ENCODE measurements around the gene SLC35G1.
A peak's percentile ranks its signal among the peaks of the same experiment; 100 is the strongest.

Gene SLC35G1

DNA sequence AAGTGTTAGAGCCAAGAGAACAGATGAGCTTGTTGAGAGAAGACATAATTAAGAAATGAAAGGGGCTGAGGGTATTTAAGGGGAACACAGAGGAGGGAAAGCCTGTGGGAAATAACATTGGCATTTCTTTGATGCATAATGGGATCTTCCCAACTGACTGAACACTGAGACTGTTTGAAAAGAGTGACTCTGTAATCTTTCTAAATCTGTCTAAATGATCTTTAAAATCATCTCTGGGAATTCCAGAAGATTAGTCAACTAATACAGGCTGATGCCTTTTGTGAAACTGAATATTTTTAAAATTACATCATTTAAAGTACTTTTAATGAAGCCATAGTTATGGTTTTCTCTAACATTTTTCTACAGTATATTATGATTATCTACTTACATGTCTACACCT is 17.4 kb upstream of the SLC35G1 start:
- no peak for DNase-seq (ENCODE audit: low read depth)

DNA sequence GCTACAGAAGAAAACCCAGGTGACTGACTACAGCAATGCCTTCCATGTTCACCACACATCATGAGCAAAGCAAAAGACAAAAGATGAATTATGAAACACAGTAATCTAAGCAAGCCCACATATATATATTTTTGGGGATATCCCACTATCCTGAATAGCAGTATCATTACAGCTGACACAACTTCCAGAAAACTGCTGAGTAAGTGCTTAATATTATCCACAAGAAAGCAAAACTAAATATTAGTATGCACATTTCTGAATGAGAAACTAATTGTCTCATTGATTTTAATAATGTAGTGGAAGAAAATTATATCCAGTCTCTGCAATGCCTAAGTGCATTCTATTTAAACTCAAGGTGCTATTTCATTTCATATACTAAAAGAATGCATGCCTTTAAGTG is 14.5 kb upstream of the SLC35G1 start:
- DNase-seq (ENCODE audit: low read depth) = no peak

DNA sequence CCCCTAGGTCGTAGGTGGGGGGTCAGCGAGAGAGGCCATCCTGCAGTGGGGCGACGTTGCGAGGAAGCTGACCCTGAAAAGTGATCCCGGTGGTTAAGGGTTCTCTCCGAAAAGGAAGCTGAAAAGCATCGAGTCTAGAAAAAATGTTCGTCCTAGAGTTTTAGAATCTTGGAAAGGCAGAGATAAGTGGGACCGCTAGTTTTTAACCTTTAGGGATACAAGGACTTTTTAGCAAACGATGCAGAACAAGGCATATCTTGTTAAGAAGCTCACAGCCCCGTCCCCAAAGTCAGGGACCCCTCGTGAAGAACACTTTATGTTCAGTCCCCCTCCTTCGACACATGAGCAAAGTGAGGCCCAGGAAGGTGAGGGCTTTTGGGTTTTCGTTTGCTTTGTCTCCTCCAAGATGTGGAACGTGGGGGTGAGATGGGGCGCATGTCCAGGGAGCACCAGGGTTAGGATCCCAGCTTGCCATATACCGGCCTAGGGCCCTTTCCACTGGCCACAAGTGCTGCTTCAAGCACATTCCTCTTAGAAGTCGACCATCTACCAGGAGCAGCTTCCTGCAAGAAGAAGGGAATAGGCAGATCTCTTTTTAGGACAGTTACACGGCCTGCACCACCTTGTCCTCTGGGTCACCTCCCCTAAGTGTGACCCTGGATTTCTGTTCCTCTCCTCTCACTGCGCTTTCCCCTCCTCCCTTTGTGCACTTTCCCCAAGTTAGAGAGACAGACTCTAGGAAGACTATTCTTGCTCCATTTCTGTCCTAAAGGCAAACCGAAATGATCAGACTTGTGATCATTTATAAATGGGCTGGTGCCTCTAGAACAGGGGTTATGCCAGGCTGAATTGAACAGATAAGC is 969 bp downstream of the SLC35G1 start:
- no peak for DNase-seq (ENCODE audit: low read depth)

DNA sequence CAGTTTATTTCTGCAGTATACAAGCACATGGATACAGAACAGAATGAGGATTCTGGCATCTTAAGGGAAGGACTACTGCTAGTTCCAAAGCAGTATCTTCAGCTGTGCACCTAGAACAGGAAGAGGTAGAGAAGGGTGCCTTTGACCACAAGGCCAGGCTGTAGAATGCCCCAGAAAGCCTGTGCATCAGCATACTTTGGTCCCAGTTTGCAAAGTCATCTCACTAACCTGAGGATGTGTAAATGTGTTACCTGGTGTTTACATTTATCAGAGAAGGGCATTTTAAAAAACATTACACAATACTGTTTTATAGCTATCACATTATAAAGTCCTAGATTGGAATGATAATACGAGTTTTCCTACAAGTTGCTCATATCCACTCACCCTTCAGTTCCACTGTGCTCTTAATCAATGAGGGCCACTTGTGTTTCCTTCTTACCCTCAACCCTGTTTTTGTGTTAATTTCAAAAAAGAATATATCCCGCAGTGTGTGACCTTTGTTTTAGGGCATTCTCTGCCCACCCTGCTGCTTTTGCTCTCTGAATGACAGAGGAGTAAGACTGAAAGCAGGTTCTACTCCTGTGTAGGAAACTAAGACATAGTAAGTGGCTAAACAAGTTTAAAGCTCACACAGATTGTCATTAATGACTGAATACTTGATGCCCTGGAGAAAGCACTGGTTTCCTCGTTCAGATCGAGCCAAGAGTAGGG is 3.4 kb downstream of the SLC35G1 start:
- DNase-seq (ENCODE audit: low read depth) = no peak

DNA sequence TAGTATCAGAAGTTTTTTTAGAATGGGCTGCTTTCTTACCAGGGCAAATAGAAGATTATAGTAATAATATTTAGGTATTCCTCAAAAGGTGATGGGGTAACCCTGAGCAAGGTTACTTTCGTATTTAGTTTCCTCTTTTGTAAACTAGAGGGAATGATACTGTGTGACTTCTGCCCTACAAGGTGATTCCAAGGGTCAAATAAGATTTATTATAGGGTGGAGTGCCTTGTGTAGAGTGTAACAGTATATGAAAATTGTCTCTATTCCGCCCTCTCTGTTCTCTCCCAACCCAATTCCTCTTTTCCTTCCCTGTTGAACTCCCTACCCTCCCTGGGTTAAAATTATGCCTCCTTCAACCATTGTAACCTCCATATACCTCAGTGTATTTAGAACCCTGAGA is 5.3 kb downstream of the SLC35G1 start:
- DNase-seq (ENCODE audit: low read depth) = no peak

DNA sequence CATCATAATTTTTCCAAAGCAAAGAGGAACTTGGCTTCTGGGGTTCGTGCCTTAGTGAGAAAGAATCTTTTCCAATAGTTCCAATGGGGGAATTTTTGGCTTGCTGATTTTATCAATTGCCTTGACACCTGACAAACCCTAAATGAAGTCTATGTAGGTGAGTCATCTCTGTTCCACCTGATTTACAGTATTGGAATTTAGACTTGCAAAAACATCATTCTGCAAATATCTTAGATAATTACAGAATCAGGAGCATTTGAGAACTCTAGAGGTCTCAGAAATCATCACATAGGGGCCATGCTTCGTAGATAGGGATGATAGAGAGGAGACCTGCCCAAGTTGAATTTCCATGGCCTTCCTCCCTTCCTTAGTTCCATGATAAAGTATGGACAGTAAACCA is 9.3 kb downstream of the SLC35G1 start:
- no peak for DNase-seq (ENCODE audit: low read depth)

DNA sequence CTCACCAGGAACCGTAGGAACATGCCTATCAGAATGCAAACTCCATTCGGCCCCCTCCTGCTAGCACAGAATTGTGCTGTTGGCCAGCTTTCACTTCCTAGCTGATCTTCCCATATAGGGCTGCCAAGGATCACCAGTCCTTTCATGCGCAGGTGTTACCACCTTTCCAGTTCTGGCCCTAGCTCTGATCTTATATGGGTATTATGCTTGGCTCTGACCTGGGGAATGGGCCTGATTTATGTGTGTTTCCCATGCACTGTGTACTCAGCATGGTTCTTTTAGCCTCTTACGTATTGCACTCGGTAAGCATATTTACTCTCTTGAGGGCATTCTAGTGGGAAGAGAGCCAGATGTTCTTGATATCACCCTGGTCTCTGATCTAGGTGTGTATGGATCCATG is 11.1 kb downstream of the SLC35G1 start:
- DNase-seq (ENCODE audit: low read depth) = no peak

DNA sequence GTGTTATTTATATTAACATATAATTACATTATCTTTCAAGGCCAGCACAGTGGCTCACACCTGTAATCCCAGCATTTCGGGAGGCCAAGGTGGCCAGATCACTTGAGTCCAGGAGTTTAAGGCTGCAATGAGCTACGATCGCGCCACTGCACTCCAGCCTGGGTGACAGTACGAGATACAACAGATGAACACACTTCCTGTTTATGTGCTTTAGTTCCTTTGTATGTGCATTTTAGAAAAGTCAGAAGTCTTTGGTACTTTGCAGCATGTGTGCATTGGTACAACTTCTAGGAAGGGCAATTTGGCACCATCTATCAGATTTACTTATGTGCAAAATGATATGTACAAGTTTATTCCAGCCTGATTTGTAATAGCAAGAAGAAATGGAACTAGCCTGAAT is 13.3 kb downstream of the SLC35G1 start:
- DNase-seq (ENCODE audit: low read depth) = no peak

DNA sequence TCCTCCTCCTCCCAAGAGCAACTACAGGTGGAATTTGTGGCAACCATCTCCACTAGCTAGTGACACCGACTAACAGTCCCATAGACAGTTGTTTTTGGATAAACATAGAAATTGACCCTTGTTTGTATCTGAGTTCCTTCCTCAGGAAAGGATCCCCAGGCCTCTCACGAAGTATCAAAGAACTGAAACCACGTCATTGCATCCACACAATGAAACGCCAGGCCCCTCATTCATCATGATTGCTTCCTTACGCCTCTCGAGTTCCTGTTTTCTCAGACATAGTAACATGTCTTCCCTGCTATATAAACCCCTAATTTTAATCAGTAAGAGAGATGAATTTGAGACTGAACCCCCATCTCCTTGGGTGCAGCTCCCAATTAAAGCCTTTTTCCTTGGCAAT is 18.1 kb downstream of the SLC35G1 start:
- no peak for DNase-seq (ENCODE audit: low read depth)

DNA sequence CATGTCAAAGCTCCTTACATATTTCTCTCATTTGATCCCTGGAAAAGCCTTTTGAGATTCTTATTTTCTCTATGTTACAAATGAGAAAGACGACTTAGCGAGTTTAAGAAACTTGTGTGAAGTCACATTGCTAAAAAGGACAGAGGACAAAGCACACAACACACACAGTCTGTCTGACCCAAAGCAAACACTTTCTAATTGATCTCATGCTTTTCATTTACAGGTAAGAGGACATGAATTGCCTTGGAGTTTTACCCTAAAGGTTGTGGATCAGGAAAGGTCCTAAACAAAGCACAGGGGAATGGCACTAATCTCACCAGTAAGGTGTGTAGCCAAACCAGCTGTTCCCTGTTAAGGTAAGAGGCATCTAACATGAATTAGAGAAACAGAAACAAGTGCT is 18.7 kb downstream of the SLC35G1 start:
- DNase-seq (ENCODE audit: low read depth) = no peak

DNA sequence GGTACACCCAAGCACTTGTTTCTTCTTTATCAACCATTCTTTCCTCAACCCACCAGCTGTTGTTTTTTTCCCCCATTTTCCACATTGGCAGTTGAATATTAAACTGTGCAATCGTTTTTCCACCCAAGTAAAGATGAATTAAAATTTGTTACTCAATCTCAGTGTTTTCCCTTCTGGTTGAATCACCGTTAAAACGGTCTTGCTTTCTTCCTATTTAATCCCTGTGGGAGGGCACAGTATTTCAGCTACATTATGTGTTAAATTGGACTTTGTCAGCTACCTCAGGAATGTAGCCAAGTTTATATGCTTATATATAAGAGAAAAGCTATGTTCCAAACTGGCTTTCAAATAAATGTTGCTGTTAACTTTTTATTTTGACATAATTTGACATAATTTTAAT is 19.9 kb downstream of the SLC35G1 start:
- no peak for DNase-seq (ENCODE audit: low read depth)

DNA sequence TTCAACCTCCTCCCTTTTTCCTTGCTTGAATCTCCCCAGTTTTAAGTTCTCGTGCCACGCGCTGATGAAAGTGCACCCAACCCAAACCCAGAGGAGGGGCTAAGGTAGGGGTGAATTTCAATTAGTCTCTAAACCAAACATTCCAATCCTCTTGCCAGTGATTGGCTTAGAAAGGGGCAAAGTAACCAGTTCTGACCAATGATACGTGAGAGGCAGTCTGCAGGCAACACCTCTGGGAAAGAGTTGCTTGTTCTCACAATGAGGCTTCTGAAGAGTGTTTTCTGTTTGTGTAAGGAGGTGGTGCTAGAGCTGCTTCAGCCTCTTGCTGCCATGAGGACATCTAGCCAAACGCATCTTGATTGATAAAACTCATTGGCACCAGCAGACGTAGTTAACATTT is 21.8 kb downstream of the SLC35G1 start:
- no peak for DNase-seq (ENCODE audit: low read depth)

DNA sequence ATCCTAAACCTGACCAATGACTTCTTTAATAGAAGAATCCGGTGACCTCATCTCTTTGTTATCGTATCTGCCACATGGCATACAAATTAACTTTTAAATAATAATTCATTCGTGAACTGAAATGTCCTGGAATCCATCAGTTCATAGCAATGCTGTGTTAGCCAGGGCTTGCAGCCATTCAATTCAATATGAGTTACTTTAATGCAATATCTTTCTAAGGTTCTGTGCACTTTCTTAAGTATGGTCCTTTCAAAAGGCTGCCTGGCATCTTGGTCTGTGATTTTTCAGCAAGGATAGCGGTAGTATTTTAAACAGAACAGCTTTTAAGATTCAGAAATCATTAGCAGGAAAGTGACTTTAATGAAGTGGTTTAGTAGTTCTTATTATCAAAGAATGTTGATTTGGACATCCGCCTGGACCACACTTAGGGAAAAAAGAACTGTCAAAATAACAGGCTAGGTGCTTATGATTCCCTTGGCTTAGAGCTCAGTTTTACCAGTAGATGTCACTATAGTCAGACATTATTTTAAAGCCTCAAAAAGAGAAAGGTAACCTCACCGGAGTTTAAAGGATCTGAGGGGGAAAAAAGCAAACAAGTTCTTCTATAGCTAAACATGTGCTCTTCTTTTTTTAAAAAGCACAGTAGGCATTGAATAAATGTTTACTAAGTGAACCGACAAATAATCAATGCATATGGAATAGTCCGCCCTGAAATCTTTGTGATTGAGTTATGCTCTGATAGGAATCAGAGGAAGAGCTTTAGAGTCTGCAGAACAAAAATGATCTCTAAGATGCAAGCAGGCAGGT is 22.7 kb downstream of the SLC35G1 start:
- no peak for DNase-seq (ENCODE audit: low read depth)

DNA sequence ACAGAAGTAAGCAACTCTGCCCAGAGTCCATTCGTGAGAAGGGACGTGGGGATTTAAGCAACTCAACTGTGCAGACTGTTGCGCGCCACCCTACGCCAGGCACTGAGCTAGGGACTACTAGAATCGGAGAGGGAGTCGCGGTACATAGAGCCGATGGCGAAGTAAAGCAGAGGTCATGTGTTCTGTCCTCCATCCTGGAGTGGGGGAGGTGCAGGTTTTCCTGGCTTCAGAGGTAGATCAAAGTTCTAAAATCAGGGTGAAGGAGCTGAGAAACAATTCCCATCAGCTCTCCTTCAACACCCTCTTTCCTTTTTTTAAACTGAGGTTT is 23.2 kb downstream of the SLC35G1 start:
- DNase-seq (ENCODE audit: low read depth) = no peak

DNA sequence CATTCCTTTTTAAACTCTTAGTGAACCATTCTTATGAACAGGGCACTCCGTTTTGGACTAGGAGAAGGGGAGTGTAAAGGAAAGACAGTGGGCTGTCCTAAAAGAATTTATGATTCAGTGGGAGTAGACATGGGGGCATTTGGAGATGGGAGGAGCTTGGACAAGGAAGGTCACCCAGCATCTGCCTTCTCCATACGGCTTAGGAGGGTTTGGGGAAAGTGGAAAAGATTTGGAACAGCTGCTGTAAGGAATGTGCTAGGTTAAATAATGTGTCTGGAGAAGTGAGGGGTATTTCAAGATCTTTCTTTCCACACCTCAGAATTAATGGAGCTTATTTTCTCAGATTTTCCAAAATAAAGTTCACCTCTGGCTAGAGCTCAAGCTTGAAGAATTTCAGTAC is 24.0 kb downstream of the SLC35G1 start:
- DNase-seq (ENCODE audit: low read depth) = no peak

DNA sequence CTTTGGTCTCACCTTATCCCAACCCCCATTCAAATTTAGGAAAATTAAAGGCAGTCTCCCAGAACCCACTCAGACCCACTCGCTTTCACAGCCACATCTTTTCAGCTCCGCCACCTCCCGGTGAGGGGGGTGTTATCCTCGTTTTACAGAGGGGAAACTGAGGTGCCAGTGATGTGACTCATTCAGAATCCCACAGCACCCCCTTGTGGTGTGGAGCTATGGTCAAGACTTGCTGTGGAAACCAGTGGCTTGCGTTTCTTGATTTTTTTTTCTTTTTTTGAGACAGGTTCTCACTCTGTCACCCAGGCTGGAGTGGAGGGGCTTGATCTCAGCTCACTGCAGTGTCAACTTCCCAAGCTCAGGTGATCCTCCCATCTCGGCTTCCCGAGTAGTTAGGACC is 27.6 kb downstream of the SLC35G1 start:
- no peak for DNase-seq (ENCODE audit: low read depth)

DNA sequence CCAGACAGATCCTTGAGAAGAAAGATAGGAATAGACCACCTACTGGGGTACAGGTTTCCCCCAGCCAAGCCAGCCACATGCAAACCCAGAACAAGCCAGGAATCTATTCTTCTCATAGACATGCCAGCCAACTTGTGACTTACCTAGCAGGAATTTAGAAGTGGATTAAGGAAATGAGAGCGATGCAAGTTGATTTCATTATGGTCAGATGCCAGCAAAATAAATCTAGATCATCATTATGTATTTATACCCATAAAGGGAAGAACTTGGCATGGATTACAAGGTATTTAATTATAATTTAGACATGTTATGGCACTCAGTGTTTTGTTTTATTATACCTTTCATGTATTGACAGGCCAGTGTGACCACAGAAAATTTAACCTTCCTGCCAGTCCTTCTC is 32.8 kb downstream of the SLC35G1 start:
- no peak for DNase-seq (ENCODE audit: low read depth)

DNA sequence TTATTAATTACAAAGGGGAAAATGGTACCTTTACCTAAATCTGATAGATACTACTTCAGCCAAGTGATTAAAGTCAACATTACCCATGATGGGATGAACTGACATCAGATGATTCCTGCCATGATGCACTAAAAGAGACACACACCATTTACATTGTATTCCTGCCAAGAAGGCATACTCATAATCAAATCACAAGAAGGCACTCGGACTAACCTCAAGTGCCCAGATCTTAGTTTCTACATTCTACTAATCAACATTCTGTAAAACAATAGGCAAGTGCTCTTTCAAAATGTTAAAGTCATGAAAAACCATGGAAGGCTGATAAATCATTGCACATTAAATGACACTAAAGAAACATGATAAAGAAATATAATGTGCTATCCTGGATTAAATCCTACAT is 44.4 kb downstream of the SLC35G1 start:
- DNase-seq (ENCODE audit: low read depth) = no peak

DNA sequence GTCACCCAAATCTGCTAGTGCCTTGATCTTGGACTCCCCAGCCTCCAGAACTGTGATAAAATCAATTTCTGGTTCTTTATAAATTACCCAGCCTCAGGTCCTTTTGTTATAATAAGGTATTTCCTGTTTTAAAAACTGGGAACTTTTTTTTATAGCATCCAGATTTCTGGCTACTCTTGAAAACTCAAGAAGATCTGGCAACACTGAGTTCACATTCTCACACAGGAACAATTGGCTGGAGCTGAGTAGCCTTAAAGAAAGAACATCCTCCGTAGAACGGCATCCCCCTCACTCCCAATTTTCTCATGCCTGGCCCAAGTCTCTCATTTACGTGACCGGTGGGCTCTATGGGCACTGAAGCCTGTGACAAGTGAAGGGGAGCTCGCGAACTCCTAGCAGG is 47.1 kb downstream of the SLC35G1 start:
- no peak for DNase-seq (ENCODE audit: low read depth)

DNA sequence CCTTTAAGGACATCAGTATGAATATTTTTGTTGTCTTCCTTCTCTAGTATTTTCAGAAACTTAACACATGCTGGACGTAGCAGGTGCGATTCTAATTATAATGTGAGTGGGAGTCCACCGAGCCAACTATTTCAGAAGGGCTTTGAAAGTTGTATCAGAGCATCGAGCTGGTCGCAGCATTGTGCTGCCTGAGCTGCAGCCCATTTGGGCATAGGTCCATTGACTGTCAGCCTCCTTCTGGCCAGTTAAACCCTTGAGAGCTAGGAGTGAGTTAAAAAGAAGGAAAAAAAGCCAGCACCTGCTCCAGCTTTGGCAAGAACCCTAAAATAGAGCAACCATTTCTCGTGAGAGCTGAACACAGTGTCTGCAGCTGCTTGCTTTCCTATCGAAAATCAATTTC is 47.8 kb downstream of the SLC35G1 start:
- DNase-seq (ENCODE audit: low read depth) = no peak

DNA sequence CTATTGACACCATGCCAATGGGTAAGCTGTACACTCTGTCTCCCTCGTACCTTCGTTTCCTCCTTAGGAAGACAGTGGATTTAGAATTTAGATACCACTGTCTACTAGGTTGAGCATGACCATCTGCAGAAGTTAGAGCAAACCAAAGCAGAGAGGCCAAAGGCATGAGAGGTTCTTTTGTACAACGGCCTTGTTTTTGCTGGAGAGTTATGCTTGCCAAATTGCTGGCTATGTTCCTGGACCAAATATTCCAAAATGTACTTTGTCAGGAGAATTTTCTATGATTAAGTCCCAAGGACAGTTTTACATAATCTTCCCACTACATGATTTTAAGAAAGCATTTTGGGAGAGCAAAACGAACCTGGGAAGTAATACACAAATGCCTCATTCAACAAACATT is 52.0 kb downstream of the SLC35G1 start:
- no peak for DNase-seq (ENCODE audit: low read depth)

DNA sequence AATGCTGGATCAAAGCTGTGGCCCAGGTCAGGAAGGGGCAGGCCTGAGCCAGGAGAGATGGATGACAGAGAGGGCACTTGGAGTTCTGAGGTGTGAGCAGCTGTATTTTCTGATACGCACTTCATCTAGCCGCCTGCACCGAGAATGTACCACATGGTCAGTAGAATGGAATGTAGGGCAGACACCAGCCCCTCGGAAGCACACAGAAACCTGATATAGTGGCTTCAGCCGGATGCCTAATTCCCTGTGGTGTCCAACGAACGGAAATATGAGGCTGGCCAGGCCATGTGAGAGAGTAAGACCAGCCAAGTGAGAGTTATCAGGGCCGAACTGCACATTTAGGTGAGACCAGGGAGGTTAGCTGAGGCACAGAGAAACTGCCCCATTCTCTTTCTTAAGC is 53.3 kb downstream of the SLC35G1 start:
- peak; percentile 19 for DNase-seq (ENCODE audit: low read depth)

DNA sequence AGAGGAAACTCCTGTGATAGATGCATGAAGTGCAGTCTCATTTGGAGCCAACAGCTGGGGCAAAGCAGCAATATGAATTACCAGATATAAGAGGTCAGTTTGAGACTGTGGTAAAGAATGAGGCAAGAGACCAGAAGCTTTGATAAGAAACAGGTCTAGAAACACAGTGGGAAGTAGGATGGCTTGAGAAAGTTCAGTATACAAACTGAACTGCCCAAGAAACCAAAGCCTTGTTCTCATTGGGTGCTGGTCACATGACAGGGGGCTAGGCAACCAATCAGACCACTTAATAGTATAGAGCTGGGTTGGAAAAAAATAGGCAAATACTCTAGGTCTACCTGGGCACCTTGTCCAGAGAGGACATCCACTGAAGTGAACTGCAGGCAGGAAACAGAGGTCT is 53.7 kb downstream of the SLC35G1 start:
- no peak for DNase-seq (ENCODE audit: low read depth)

All from GM04503 (cell line).